GM18498 (cell line): ENCODE measurements around the gene PTPRZ1.

Source experiments
- ATAC-seq: cut with Tn5 transposase; IDR thresholded peaks from one replicate; pipeline ENCODE4 v1.9.1; 2021; ENCODE audit warnings: mild to moderate bottlenecking, moderate library complexity; ENCODE audit not compliant: unreplicated experiment

PTPRZ1 gene

DNA sequence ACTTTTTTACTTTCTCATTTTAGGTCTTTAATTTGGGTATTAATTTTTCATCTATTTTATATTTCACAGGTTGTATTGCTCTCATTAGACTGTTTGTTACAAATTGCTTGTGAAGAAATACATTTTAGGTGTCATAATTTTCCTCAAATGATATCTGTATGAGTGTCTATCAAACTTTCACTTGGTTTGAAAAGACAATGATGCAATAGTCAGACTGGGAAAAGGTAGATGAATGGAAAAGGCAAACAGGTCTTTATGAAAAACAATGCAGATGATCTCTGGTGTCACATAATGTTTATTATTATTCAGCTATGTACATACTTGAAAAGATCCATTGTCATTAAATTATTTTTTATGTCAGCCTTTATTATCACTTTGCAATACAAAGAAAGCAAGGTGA lies 80.2 kb downstream of the PTPRZ1 start:
- no peak for ATAC-seq

- no peak for ATAC-seq
These were observed 80.6 kb downstream of the PTPRZ1 start for GRCh38 chr7:121953601-121954000.

DNA sequence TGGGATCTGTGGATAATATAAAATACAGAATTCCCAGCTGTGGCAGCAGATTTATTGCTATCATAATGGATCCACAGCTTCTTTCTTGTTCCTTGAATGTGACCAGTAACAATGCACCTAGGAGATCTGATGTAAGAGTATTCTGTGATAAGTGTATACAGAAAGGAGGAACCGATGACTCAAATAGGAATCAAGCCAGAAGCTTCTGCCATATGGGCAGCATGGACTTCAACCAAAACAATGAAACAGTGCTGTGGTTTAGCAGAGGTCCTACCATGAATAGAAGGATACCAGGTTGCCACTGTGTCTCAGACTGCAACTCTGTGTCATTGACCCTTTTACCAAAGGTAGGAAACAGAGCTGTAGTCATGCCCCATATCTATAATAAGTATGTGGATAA lies 81.8 kb downstream of the PTPRZ1 start:
- ATAC-seq = no peak

DNA sequence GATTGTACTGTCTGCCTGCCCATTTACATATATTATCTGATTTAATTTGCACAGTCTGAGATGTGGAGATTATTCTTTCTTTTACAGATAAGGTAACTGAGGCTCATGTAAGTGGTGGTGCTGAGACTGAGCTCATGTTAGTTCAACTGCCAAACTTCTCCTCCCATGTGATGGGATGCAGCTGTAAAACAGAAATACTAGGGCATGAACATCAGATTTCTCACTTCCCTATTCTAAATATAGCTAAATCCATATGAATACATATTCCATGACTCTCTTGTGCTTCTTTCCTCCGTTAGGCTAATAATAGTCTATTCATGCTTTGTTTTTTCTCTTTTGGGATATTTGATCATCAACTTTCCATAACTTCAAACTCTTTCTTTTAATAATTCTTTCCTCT lies 84.7 kb downstream of the PTPRZ1 start:
- ATAC-seq = no peak

- ATAC-seq = no peak
These were observed 87.7 kb downstream of the PTPRZ1 start for GRCh38 chr7:121960678-121961077.

DNA sequence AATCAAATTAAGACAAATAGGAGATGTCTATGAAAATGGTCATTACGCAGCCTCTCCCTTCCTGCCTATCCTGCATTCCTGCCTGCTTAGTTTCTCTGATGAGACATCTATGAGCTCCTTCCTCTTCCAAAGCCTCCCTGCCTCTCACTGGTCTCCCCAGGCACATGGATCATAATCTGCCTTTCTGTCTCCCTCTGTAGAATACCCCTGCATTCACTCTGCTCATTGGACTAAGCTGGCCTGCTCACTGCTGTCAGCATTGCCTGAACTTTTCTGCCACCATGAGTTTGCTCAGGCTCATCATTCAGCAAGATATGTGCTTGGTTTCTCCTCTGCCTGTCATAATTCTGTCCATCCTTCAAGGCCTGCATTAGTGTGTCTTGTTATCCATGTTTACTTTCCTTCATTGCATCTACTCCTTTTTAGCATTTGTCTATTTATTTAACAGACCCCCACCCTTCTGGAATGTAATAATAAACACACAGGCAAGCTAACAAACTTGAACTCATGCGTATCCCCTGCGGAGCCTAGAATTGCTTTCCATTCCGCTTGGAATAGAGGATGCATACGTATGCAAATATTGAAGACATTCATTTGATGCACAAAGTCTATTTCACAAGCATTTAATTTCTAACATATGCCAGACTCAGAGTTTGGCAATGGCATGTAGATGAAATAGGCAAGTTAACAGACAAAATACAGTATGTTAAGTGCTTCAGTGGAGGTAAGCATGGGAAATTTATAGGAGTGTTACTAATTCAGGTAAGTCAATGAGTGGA lies 88.3 kb downstream of the PTPRZ1 start:
- ATAC-seq = no peak

GRCh38 chr7:121966276-121966934 lies 93.4 kb downstream of the PTPRZ1 start:
- ATAC-seq = no peak

DNA sequence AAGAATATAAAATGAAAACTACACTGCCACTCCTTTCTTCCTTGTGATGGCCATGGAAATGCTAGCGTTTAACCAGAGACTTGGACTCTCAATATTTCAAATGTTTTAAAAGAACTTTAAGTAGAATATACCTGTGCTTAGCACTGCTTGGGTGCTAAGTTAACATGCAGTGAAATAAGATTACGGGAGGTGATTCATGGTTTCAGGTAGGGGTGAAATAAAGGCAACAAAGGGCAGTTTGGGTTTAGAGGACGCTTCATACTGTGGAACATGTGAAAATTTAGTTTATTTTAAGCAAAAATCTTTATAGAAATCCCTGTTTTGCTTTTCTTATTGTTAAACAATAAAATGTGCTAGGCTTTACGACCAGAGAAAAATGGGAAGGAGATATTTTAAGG lies 94.0 kb downstream of the PTPRZ1 start:
- ATAC-seq = no peak

GRCh38 chr7:121985476-121986030 lies 112.6 kb downstream of the PTPRZ1 start:
- no peak for ATAC-seq

- no peak for ATAC-seq
These were observed 119.1 kb downstream of the PTPRZ1 start for GRCh38 chr7:121992068-121992467.

DNA sequence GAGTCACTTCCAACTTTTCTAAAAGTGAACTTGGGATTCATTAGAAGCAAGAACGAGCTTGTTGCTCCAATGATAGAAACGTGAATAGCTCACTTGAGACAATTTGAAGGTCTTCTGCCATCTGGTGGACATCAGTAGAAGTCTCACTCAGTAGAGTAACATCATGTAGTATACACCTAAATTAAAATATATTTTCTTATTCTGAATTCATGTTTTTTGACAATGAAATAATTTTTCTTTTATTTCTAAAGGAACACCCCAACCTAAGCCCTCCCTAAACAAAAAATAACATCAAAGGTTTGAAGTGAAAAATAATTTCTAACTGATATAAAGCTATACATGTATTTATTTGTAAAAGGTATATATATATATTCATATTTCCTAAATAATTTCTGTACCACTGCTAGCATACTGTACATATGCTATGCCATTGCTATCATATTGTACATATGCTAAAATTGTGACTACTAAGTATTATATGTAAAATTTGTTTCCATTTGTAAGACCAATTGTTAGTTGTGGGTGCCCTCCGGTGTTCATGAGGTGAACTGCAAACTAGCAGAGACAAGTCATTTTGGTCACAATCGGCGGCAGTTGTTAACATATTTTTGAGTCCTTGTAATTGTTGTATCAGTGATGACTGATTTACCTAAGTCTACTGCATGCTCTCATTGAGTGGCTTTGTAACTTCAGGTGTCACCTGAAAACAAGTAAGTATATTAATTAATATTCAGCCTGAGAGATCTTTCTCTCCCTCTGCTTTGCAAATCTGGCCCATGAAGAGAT lies 121.9 kb downstream of the PTPRZ1 start:
- peak; percentile 98 for ATAC-seq

GRCh38 chr7:122006687-122007086 lies 133.7 kb downstream of the PTPRZ1 start:
- no peak for ATAC-seq

GRCh38 chr7:122010116-122010515 lies 137.2 kb downstream of the PTPRZ1 start:
- no peak for ATAC-seq

DNA sequence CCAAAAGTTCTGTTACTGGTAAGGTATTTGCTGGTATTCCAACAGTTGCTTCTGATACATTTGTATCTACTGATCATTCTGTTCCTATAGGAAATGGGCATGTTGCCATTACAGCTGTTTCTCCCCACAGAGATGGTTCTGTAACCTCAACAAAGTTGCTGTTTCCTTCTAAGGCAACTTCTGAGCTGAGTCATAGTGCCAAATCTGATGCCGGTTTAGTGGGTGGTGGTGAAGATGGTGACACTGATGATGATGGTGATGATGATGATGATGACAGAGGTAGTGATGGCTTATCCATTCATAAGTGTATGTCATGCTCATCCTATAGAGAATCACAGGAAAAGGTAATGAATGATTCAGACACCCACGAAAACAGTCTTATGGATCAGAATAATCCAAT lies 140.1 kb downstream of the PTPRZ1 start:
- ATAC-seq = peak; percentile 65

GRCh38 chr7:122013630-122014029 lies 140.7 kb downstream of the PTPRZ1 start:
- no peak for ATAC-seq

DNA sequence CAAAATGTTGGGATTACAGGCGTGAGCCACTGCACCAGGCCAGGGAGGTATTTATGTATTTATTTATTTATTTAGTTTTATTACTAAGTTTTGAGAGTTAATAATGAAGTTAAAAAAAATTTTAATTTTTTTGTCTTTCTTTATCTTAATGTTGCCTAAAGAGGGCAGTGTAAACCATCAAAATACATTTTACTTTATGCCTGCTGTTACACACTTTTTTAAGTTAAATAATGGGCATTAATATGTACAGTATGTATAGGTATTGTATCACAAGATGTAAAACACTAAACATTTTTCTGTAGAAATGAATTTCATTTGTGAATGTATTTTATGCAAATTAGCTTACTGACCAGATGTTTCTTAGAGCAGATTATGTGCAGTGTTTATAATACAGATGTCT lies 141.7 kb downstream of the PTPRZ1 start:
- ATAC-seq = no peak

- no peak for ATAC-seq
These were observed 145.1 kb downstream of the PTPRZ1 start for GRCh38 chr7:122018032-122018431.

- ATAC-seq = no peak
These were observed 154.1 kb downstream of the PTPRZ1 start for GRCh38 chr7:122027058-122027457.

DNA sequence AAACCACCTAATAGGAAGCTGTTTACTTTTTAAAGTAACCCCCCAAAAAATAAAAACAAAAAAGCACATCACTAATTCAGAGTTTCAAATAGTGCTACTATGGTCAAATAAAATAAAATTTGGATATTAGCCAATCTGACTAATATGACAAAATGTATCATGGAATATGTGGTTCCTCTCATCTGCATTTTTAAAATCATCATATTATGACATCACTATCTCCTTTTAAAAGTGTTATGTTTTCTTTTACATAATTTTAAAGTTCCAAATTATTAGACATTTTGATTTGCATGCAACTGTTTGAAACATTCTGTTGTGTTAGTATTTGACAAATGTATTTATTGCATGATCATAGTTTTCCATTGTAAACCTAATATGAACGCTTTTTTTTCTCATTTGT lies 160.7 kb downstream of the PTPRZ1 start:
- no peak for ATAC-seq

DNA sequence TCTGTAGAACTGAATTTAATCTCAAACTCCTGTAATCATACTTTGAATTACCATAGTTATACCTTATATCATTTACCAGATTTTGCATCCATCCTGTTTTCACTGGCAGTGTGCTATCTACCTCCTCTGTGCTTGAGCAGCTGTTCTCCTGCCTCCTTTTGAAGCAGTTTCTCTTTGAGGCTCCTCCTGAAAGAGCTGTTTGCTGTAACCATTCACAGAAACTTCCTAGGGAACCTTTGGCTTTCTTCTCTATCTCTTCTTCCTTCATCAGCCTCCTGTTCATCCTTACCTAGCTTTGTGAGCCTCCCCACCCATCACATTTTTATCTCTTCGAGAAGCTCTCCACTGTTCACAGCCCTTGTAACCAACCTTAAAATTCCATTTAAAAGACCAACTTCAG lies 162.9 kb downstream of the PTPRZ1 start:
- no peak for ATAC-seq

DNA sequence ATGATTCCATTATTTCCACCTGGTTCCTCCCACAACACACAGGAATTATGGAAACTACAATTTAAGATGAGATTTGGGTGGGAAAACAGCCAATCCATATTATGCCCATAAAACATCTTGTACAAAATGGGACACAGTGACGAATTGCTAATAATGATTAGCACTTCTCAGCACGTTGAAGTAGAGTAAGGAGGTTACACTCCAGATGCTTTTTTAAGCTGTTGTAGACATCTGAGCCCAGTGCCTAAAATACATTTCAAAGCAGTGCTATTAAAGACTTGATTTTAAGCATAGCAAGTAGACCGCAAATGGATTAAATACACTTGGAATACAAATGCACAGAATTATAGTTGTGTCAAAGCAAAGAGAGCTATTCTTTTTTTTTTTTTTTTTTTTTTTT lies 165.2 kb downstream of the PTPRZ1 start:
- ATAC-seq = no peak

DNA sequence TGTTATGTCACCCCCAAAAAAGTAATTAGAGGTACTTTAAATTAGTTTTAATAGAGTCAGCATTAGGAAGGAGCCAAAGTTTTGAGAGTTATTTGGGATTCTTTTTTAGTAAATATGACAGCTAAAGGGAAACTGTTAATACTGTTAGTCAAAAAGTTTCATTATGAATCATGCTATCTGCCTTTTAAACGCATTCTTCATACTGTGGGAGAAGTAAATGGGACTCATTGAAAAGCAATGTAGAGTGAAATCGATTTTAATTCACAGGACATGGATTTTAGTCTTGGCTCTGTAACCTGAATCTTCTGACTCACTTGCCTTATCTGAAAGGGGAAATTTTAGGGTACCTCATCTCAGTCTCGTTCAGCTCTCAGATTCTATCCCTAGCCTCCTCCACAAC lies 165.9 kb downstream of the PTPRZ1 start:
- ATAC-seq = no peak
